ENCODE results near the gene MOGAT2. TPM values are rescaled to one million over a fixed set of nuclear protein-coding genes. Genes with fewer than 3 reads are reported as not detected.

The MOGAT2 gene
- total and polyA plus RNA-seq, 8 donors, result not detected

GRCh38 chr11:75725547-75726320, 8.1 kb downstream of the MOGAT2 start:
- no peaks in the 10 kb centered on the region for H3K36me3 ChIP-seq
- no peak for ATAC-seq
- TF ChIP-seq, protein P1, sequence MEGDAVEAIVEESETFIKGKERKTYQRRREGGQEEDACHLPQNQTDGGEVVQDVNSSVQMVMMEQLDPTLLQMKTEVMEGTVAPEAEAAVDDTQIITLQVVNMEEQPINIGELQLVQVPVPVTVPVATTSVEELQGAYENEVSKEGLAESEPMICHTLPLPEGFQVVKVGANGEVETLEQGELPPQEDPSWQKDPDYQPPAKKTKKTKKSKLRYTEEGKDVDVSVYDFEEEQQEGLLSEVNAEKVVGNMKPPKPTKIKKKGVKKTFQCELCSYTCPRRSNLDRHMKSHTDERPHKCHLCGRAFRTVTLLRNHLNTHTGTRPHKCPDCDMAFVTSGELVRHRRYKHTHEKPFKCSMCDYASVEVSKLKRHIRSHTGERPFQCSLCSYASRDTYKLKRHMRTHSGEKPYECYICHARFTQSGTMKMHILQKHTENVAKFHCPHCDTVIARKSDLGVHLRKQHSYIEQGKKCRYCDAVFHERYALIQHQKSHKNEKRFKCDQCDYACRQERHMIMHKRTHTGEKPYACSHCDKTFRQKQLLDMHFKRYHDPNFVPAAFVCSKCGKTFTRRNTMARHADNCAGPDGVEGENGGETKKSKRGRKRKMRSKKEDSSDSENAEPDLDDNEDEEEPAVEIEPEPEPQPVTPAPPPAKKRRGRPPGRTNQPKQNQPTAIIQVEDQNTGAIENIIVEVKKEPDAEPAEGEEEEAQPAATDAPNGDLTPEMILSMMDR (IDR thresholded peaks at IDR 0.05), result no peak
- H3K4me1 ChIP-seq, result no peaks in the 10 kb centered on the region
- H3K4me3 ChIP-seq, result no peak overlapping the region
- intact Hi-C loops (cut with DNase I), result no loop called here
- no peak overlapping the region for H3K27ac ChIP-seq
- no peaks in the 10 kb centered on the region for H3K27me3 ChIP-seq
- no peaks in the 10 kb centered on the region for H3K9me3 ChIP-seq
- no peak for DNase-seq

- Histone ChIP-seq H3K27ac (no peak overlapping the region), H3K4me3 (no peak overlapping the region), H3K4me1 (no peaks in the 10 kb centered on the region), H3K36me3 (no peaks in the 10 kb centered on the region), H3K9me3 (no peaks in the 10 kb centered on the region), H3K27me3 (no peaks in the 10 kb centered on the region)
- ATAC-seq (no peak), DNase-seq (no peak)
- TF ChIP-seq, protein P1 (IDR thresholded peaks at IDR 0.05), result no peak
- intact Hi-C loops (cut with DNase I), result no loop called here
These were observed 11.4 kb downstream of the MOGAT2 start for GRCh38 chr11:75728992-75729391.

- intact Hi-C loops (cut with DNase I), result no loop called here
- Histone ChIP-seq H3K27me3 (no peaks in the 10 kb centered on the region), H3K9me3 (no peaks in the 10 kb centered on the region), H3K4me1 (no peaks in the 10 kb centered on the region), H3K36me3 (no peaks in the 10 kb centered on the region), H3K4me3 (no peak overlapping the region), H3K27ac (no peak overlapping the region)
- TF ChIP-seq, protein P1 (IDR thresholded peaks at IDR 0.05), result no peak
- no peak for DNase-seq
- no peak for ATAC-seq
These were observed 13.5 kb downstream of the MOGAT2 start for GRCh38 chr11:75731095-75731494.

DNA sequence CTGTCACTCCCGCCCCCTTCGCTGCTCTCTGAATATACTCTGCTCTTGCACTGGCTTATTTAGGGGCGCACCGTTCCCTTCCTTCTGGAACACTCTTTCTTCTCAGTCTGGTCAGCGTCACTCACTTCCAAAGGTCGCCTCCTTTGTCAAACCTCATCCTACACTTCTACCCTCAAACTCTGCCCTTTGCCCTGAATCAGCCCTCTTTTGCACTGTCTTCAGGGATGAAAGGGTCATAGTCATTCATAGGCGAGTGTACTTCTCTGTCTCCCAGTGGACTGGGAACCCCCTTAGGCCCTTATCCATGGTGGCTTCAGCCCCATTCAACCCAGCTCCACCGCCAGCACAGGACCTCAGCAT, 15.4 kb downstream of the MOGAT2 start:
- no peaks in the 10 kb centered on the region for H3K4me1 ChIP-seq
- H3K27me3 ChIP-seq, result no peaks in the 10 kb centered on the region
- intact Hi-C loops (cut with DNase I), result no loop called here
- H3K27ac ChIP-seq, result no peak overlapping the region
- no peak for DNase-seq
- no peak for ATAC-seq
- no peak overlapping the region for H3K4me3 ChIP-seq
- H3K9me3 ChIP-seq, result no peaks in the 10 kb centered on the region
- no peaks in the 10 kb centered on the region for H3K36me3 ChIP-seq
- TF ChIP-seq, protein P1 (IDR thresholded peaks at IDR 0.05), result no peak

DNA sequence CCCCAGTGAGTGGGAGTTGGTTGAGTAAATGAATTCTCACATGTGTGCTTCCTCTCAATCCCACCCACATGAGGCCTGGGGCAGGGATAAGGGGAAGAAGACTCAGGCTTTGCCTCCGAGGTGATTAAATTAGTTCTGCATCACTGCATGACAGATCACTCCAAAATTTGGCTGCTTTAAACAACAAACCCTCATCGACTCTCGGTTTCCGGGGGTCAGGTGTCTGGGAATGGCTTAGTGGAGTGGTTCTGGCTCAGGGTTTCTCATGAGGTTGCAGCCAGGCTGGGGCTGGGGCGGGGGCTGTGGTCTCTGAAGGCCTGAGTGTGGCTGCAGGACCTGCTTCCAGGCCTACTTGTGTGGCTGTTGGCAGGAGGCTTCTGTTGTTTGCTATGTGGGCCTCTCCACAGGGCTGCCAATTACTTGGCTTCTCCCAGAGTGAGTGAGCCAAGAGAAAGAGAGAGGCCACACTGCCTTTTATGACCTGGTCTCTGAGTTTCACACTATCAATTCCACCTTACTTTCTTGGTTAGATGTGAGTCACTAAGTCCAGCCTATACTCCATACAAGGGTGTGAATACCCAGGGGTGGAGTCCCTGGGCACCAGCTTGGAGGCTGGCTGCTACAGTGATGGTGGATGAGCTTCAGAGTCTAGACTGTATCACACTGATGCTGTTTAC, 15.9 kb downstream of the MOGAT2 start:
- ATAC-seq (peak; percentile 93), DNase-seq (peak in 3 of 4 donors; percentile 8 to 55 (median 44))
- no peak overlapping the region for H3K4me3 ChIP-seq
- intact Hi-C loops (cut with DNase I), result no loop called here
- no peaks in the 10 kb centered on the region for H3K27me3 ChIP-seq
- no peaks in the 10 kb centered on the region for H3K4me1 ChIP-seq
- no peaks in the 10 kb centered on the region for H3K36me3 ChIP-seq
- TF ChIP-seq, protein P1 (IDR thresholded peaks at IDR 0.05), result no peak
- H3K9me3 ChIP-seq, result no peaks in the 10 kb centered on the region
- no peak overlapping the region for H3K27ac ChIP-seq
